RWPE1 (cell line): Measurements from ENCODE around the gene ZBTB48.
"Not testable (repeated sequence)": the region's sequence is repeated elsewhere in the genome, so short reads cannot be mapped to it uniquely, and the experiment has no call there.

Experiments
- CTCF ChIA-PET: fragments of 350-600 bp; sonication (Branson Sonifier 250); formaldehyde crosslinking; extraction: SDS; loops from one replicate; lab custom pipeline; 2021; lab: Yijun Ruan, JAX
- POLR2A ChIA-PET: fragments of 400-600 bp; formaldehyde crosslinking; extraction: SDS; loops from one replicate; lab custom pipeline; 2020; ENCODE audit warnings: antibody characterized with exemption; ENCODE audit not compliant: low non-redundant PET; lab: Yijun Ruan, JAX
- DNase-seq: peaks from one replicate; pipeline ENCODE4 v3.0.0; 2012; ENCODE audit warnings: low spot score
- H3K27ac ChIP-seq: fragments of 450-650 bp; 2 replicates; pipeline ENCODE4 v1.5.1; 2017
- CTCF ChIP-seq: fragments of 450-650 bp; conservative IDR thresholded peaks from 2 replicates; pipeline ENCODE4 v1.5.1; 2017; ENCODE audit warnings: low read depth, mild to moderate bottlenecking

The ZBTB48 gene

DNA sequence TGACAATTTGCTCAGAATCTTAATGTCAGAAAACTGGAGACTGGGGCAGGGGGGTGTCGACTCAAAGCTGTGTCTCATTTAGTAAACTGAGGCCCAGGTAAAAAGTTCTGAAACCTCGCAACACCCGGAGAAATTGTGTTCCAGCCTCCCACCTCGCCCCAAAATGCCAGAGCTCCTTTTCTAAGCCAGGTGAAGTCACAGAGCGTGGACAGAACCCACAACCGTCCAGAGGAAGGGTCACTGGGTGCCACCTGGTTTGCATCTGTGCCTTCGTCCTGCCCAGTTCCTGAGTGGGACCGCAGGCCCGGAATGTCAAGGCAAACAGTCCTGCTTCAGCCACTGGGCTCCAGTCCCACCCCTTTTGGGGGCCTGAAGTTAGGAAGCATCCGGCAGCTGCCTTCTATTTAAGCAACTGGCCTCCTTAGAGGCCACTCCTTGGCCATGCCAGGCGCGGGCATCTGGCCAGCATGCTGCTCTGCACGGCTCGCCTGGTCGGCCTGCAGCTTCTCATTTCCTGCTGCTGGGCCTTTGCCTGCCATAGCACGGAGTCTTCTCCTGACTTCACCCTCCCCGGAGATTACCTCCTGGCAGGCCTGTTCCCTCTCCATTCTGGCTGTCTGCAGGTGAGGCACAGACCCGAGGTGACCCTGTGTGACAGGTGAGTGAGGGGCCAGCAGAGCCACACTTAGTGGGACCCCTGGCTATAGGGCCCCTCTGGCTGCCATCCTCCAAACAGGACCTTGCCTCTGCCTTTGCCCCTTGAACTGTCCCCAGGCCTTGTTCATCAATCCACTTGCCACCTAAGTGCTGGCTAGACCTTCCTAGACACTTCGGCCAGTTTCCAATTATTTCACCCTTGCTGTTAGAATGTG lies 24.7 kb upstream of the ZBTB48 start, which contains the start of gene TAS1R1:
TAS1R1 (plus strand) TSS at position 401 of the 872 bp plus-strand sequence; CDS start at position 468, 67 bp downstream.
- DNase-seq: no peak
- H3K27ac ChIP-seq: peak within 1 kb of the TSS; percentile 74
- POLR2A ChIA-PET: interaction anchor here (1.0 kb wide), 1 partner anchor 25 kb away, joined by 3 read pairs; the partner anchor contains the start of gene ZBTB48
- TF ChIP-seq CTCF: no peak
- CTCF ChIA-PET: interaction anchor here (0.6 to 1.5 kb wide), 15 partner anchors 8 to 1113 kb away, joined by 3 to 10 read pairs (median 3); no protein-coding TSS in a partner anchor

DNA sequence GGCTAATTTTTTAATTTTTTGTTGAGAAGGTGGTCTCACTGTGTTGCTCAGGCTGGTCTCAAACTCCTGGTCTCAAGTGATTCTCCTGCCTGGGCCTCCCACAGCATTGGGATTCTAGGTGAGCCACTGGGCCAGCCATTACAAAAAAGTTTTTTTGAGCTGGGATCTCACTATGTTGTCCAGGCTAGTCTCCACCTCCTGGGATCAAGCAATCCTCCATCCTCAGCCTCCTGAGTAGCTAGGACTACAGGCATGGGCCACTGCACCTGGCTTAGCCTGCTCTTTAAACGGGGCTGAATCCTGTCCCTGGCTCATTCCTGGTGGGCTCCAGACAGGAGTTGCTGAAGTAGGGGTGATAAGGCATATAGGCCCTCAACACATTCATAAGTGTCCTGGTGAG lies 22.2 kb upstream of the ZBTB48 start:
- H3K27ac ChIP-seq: no peak overlapping the region
- no peak for TF ChIP-seq CTCF
- no peak for DNase-seq
- POLR2A ChIA-PET: no interaction called here
- CTCF ChIA-PET: interaction anchor here (0.7 kb wide), 1 partner anchor 64 kb away, joined by 3 read pairs; no protein-coding TSS in a partner anchor

DNA sequence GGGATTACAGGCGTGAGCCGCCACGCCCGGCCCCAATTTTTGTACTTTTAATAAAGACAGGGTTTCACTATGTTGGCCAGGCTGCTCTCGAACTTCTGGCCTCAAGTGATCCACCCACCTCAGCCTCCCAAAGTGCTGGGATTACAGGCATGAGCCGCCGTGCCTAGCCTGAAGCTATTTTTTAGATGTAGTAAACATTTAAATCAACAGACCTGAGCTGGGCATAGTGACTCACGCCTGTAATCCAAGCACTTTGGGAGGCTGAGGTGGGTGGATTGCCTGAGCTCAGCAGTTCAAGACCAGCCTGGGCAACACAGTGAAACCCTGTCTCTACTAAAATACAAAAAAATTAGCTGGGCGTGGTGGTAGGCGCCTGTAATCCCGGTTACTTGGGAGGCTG lies 20.6 kb upstream of the ZBTB48 start:
- POLR2A ChIA-PET, DNase-seq, H3K27ac ChIP-seq, CTCF ChIA-PET: not testable (repeated sequence)

GRCh38 chr1:6560267-6560666 lies 19.5 kb upstream of the ZBTB48 start:
- no peak overlapping the region for H3K27ac ChIP-seq
- POLR2A ChIA-PET: no interaction called here
- no peak for DNase-seq
- TF ChIP-seq CTCF: no peak
- CTCF ChIA-PET: no interaction called here

DNA sequence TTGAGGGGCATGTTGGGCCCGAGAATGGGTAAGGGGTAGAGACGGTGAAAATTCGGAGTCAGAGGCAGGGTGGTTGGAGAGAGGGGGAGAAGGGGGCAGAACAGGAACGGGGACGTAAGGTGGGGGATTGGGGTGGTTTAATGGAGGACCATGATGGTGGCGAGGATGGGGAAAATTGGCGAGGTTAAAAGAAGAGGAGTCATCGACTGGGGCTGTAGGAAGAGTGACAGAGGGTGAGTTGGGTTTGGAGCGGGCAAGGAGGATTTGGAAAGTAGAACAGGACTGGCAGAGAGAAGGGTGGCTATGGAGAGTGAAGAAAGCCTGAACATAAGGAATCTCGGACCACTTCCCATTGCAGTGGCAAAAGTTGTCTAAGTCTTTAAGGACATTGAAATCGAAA lies 10.8 kb upstream of the ZBTB48 start:
- POLR2A ChIA-PET: no interaction called here
- H3K27ac ChIP-seq: no peak overlapping the region
- CTCF ChIA-PET: interaction anchor here (1.0 kb wide), 1 partner anchor 12 kb away, joined by 3 read pairs; no protein-coding TSS in a partner anchor
- no peak for DNase-seq
- no peak for TF ChIP-seq CTCF

DNA sequence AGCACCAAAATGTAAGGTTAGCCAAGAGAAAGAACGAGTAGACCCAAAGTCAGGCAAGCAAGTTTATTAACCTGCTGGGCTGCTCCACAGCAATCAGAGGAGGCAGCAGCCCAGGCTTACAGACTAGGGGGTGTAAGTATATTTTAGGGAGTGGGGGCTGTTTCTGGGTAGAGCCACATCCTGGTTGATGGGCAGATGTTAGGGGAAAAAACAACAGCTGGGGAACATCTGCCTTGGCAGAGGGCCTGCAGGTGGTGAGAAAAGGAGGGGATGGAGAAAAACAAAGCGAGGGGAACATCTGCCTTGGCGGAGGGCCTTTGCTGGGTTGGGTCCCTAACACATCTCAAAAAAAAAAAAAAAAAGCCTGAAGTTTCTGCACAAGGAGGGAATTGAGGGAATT lies 9.7 kb upstream of the ZBTB48 start:
- CTCF ChIA-PET: no interaction called here
- POLR2A ChIA-PET: no interaction called here
- H3K27ac ChIP-seq: no peak overlapping the region
- TF ChIP-seq CTCF: no peak
- DNase-seq: no peak

GRCh38 chr1:6570987-6571386 lies 8.8 kb upstream of the ZBTB48 start:
- no peak for TF ChIP-seq CTCF
- DNase-seq: no peak
- POLR2A ChIA-PET: interaction anchor here (0.6 kb wide), 1 partner anchor 138 kb away, joined by 3 read pairs; no protein-coding TSS in a partner anchor
- CTCF ChIA-PET: no interaction called here
- H3K27ac ChIP-seq: no peak overlapping the region
